Measurements from ENCODE around the gene ASB1. TPM values are rescaled to one million over a fixed set of nuclear protein-coding genes. Genes with fewer than 3 reads are reported as not detected.

Gene ASB1
- polyA plus RNA-seq, 2 donors: 10.1 to 10.8 TPM

- Histone ChIP-seq H3K27me3 (ENCODE audit: control insufficient read depth in 1 of 2, insufficient read depth in 2 of 2, low read length in 2 of 2) (no peaks in the 10 kb centered on the region), H3K36me3 (ENCODE audit: control insufficient read depth in 2 of 2, insufficient read depth in 2 of 2, low read length in 1 of 2) (peaks cover 2 to 7% of the 10 kb centered on the region in 2 donors), H3K27ac (ENCODE audit: low read depth in 2 of 2, low read length in 1 of 2) (no peak overlapping the region), H3K9me3 (ENCODE audit: control insufficient read depth in 2 of 2, insufficient read depth in 1 of 2, low read depth in 1 of 2, low read length in 1 of 2) (no peaks in the 10 kb centered on the region), H3K4me1 (ENCODE audit: control insufficient read depth in 2 of 2, insufficient read depth in 2 of 2, low read length in 1 of 2) (peaks cover 5 to 15% of the 10 kb centered on the region in 2 donors), H3K4me3 (ENCODE audit: low read depth in 1 of 2, low read length in 2 of 2) (no peak overlapping the region)
- WGBS, 2 donors: 90 to 95% methylated on average over 8 of the region's 8 CpGs
Measured at GRCh38 chr2:238428866-238429265, 2.1 kb downstream of the ASB1 start.

GRCh38 chr2:238430781-238431180 is 4.1 kb downstream of the ASB1 start:
- Histone ChIP-seq H3K27ac (ENCODE audit: low read depth in 2 of 2, low read length in 1 of 2) (no peak overlapping the region), H3K4me3 (ENCODE audit: low read depth in 1 of 2, low read length in 2 of 2) (no peak overlapping the region), H3K9me3 (ENCODE audit: control insufficient read depth in 2 of 2, insufficient read depth in 1 of 2, low read depth in 1 of 2, low read length in 1 of 2) (no peaks in the 10 kb centered on the region), H3K4me1 (ENCODE audit: control insufficient read depth in 2 of 2, insufficient read depth in 2 of 2, low read length in 1 of 2) (peaks cover 7 to 13% of the 10 kb centered on the region in 2 donors), H3K27me3 (ENCODE audit: control insufficient read depth in 1 of 2, insufficient read depth in 2 of 2, low read length in 2 of 2) (no peaks in the 10 kb centered on the region), H3K36me3 (ENCODE audit: control insufficient read depth in 2 of 2, insufficient read depth in 2 of 2, low read length in 1 of 2) (peaks cover 4 to 22% of the 10 kb centered on the region in 2 donors)
- WGBS, 2 donors: 96 to 97% methylated on average over 6 of the region's 6 CpGs

- Histone ChIP-seq H3K27me3 (ENCODE audit: control insufficient read depth in 1 of 2, insufficient read depth in 2 of 2, low read length in 2 of 2) (no peaks in the 10 kb centered on the region), H3K4me3 (ENCODE audit: low read depth in 1 of 2, low read length in 2 of 2) (no peak overlapping the region), H3K9me3 (ENCODE audit: control insufficient read depth in 2 of 2, insufficient read depth in 1 of 2, low read depth in 1 of 2, low read length in 1 of 2) (no peaks in the 10 kb centered on the region), H3K27ac (ENCODE audit: low read depth in 2 of 2, low read length in 1 of 2) (no peak overlapping the region), H3K36me3 (ENCODE audit: control insufficient read depth in 2 of 2, insufficient read depth in 2 of 2, low read length in 1 of 2) (peaks cover 4 to 23% of the 10 kb centered on the region in 2 donors), H3K4me1 (ENCODE audit: control insufficient read depth in 2 of 2, insufficient read depth in 2 of 2, low read length in 1 of 2) (peaks cover 3 to 8% of the 10 kb centered on the region in 2 donors)
- WGBS, 2 donors: 42 to 63% methylated on average over 1 of the region's 1 CpG
Measured at GRCh38 chr2:238431456-238431855, 4.7 kb downstream of the ASB1 start.

GRCh38 chr2:238433300-238433915 is 6.7 kb downstream of the ASB1 start:
- 94 to 95% methylated on average over 14 of the region's 14 CpGs for WGBS, 2 donors
- H3K27me3 ChIP-seq (ENCODE audit: control insufficient read depth in 1 of 2, insufficient read depth in 2 of 2, low read length in 2 of 2): no peaks in the 10 kb centered on the region
- peaks cover 0 to 3% of the 10 kb centered on the region in 2 donors for H3K4me1 ChIP-seq (ENCODE audit: control insufficient read depth in 2 of 2, insufficient read depth in 2 of 2, low read length in 1 of 2)
- no peak overlapping the region for H3K4me3 ChIP-seq (ENCODE audit: low read depth in 1 of 2, low read length in 2 of 2)
- H3K36me3 ChIP-seq (ENCODE audit: control insufficient read depth in 2 of 2, insufficient read depth in 2 of 2, low read length in 1 of 2): peaks cover 4 to 23% of the 10 kb centered on the region in 2 donors
- H3K27ac ChIP-seq (ENCODE audit: low read depth in 2 of 2, low read length in 1 of 2): no peak overlapping the region
- H3K9me3 ChIP-seq (ENCODE audit: control insufficient read depth in 2 of 2, insufficient read depth in 1 of 2, low read depth in 1 of 2, low read length in 1 of 2): no peaks in the 10 kb centered on the region

- no peaks in the 10 kb centered on the region for H3K9me3 ChIP-seq (ENCODE audit: control insufficient read depth in 2 of 2, insufficient read depth in 1 of 2, low read depth in 1 of 2, low read length in 1 of 2)
- 90 to 93% methylated on average over 13 of the region's 13 CpGs for WGBS, 2 donors
- H3K4me1 ChIP-seq (ENCODE audit: control insufficient read depth in 2 of 2, insufficient read depth in 2 of 2, low read length in 1 of 2): peaks cover 2 to 3% of the 10 kb centered on the region in 2 donors
- H3K36me3 ChIP-seq (ENCODE audit: control insufficient read depth in 2 of 2, insufficient read depth in 2 of 2, low read length in 1 of 2): peaks cover 4 to 23% of the 10 kb centered on the region in 2 donors
- H3K4me3 ChIP-seq (ENCODE audit: low read depth in 1 of 2, low read length in 2 of 2): no peak overlapping the region
- H3K27me3 ChIP-seq (ENCODE audit: control insufficient read depth in 1 of 2, insufficient read depth in 2 of 2, low read length in 2 of 2): no peaks in the 10 kb centered on the region
- H3K27ac ChIP-seq (ENCODE audit: low read depth in 2 of 2, low read length in 1 of 2): no peak overlapping the region
Measured at GRCh38 chr2:238433941-238434845, 7.5 kb downstream of the ASB1 start.

GRCh38 chr2:238434846-238435751 is 8.4 kb downstream of the ASB1 start:
- no peaks in the 10 kb centered on the region for H3K9me3 ChIP-seq (ENCODE audit: control insufficient read depth in 2 of 2, insufficient read depth in 1 of 2, low read depth in 1 of 2, low read length in 1 of 2)
- WGBS, 2 donors: 85 to 90% methylated on average over 24 of the region's 24 CpGs

GRCh38 chr2:238435752-238436096 is 9.0 kb downstream of the ASB1 start:
- WGBS, 2 donors: 95 to 96% methylated on average over 19 to 20 of the region's 20 CpGs
- Histone ChIP-seq H3K27ac (ENCODE audit: low read depth in 2 of 2, low read length in 1 of 2) (no peak overlapping the region), H3K27me3 (ENCODE audit: control insufficient read depth in 1 of 2, insufficient read depth in 2 of 2, low read length in 2 of 2) (no peaks in the 10 kb centered on the region), H3K4me1 (ENCODE audit: control insufficient read depth in 2 of 2, insufficient read depth in 2 of 2, low read length in 1 of 2) (peaks cover 3 to 5% of the 10 kb centered on the region in 2 donors), H3K9me3 (ENCODE audit: control insufficient read depth in 2 of 2, insufficient read depth in 1 of 2, low read depth in 1 of 2, low read length in 1 of 2) (no peaks in the 10 kb centered on the region), H3K36me3 (ENCODE audit: control insufficient read depth in 2 of 2, insufficient read depth in 2 of 2, low read length in 1 of 2) (peaks cover 4 to 24% of the 10 kb centered on the region in 2 donors), H3K4me3 (ENCODE audit: low read depth in 1 of 2, low read length in 2 of 2) (no peak overlapping the region)

More at GRCh38 chr2:238434846-238435751, 8.4 kb downstream of the ASB1 start:
- Histone ChIP-seq H3K27ac (ENCODE audit: low read depth in 2 of 2, low read length in 1 of 2) (no peak overlapping the region), H3K4me3 (ENCODE audit: low read depth in 1 of 2, low read length in 2 of 2) (no peak overlapping the region), H3K4me1 (ENCODE audit: control insufficient read depth in 2 of 2, insufficient read depth in 2 of 2, low read length in 1 of 2) (peaks cover 3 to 5% of the 10 kb centered on the region in 2 donors), H3K27me3 (ENCODE audit: control insufficient read depth in 1 of 2, insufficient read depth in 2 of 2, low read length in 2 of 2) (no peaks in the 10 kb centered on the region), H3K36me3 (ENCODE audit: control insufficient read depth in 2 of 2, insufficient read depth in 2 of 2, low read length in 1 of 2) (peaks cover 4 to 23% of the 10 kb centered on the region in 2 donors)

GRCh38 chr2:238438856-238439849 is 12.4 kb downstream of the ASB1 start:
- H3K27ac ChIP-seq (ENCODE audit: low read depth in 2 of 2, low read length in 1 of 2): peak overlapping the region in 1 of 2 donors; percentile 53

More at GRCh38 chr2:238438856-238439849, 12.4 kb downstream of the ASB1 start:
- WGBS, 2 donors: 53 to 59% methylated on average over 24 of the region's 24 CpGs
- Histone ChIP-seq H3K4me1 (ENCODE audit: control insufficient read depth in 2 of 2, insufficient read depth in 2 of 2, low read length in 1 of 2) (peaks cover 1 to 8% of the 10 kb centered on the region in 2 donors), H3K36me3 (ENCODE audit: control insufficient read depth in 2 of 2, insufficient read depth in 2 of 2, low read length in 1 of 2) (peaks cover 0 to 23% of the 10 kb centered on the region in 2 donors), H3K4me3 (ENCODE audit: low read depth in 1 of 2, low read length in 2 of 2) (no peak overlapping the region), H3K27me3 (ENCODE audit: control insufficient read depth in 1 of 2, insufficient read depth in 2 of 2, low read length in 2 of 2) (no peaks in the 10 kb centered on the region), H3K9me3 (ENCODE audit: control insufficient read depth in 2 of 2, insufficient read depth in 1 of 2, low read depth in 1 of 2, low read length in 1 of 2) (no peaks in the 10 kb centered on the region)

All from esophagus (tissue), 2 donors.